T-cell (primary cell): ENCODE data around the gene PET100. TPM values are rescaled to one million over a fixed set of nuclear protein-coding genes. Genes with fewer than 3 reads are reported as not detected.

Experiments used
- ATAC-seq, 4 experiments: fragments of 200-7000 bp in 3 of 4; fragments of 150-1000 bp in 1 of 4; cut with Tn5 transposase; replicated peaks in 1 of 4; 1 replicate in 3 of 4; 2 replicates in 1 of 4; pipeline ENCODE4 v1.10.0; 2021; ENCODE audit warnings: moderate library complexity in 3 of 4, mild to moderate bottlenecking in 2 of 4, moderate number of reproducible peaks in 1 of 4
- CTCF ChIA-PET, 2 donors: fragments of 300-600 bp; sonication (Branson Sonifier 250); formaldehyde crosslinking; loops; one replicate each; lab custom pipeline; 2022; ENCODE audit warnings: antibody characterized with exemption in 2 of 2; lab: Charles Lee
- POLR2A ChIA-PET, 2 donors: fragments of 300-600 bp; sonication (Branson Sonifier 250); formaldehyde crosslinking; loops; one replicate each; lab custom pipeline; 2022; ENCODE audit warnings: antibody characterized with exemption in 2 of 2; lab: Charles Lee
- DNase-seq, 35 experiments: peaks; one replicate each; pipeline versions ENCODE4 v3.0.0 to v3.0.0-alpha.2; 2013 to 2023
- H3K27ac ChIP-seq: one replicate; pipeline ENCODE4 v1.5.1; 2013; ENCODE audit warnings: low read length
- H3K27me3 ChIP-seq, 2 experiments: replicated peaks in 1 of 2; 1 replicate in 1 of 2; 2 replicates in 1 of 2; pipeline versions ENCODE4 v1.6.1 to v1.7.0; 2013; ENCODE audit warnings: low read length in 1 of 2, mixed read lengths in 1 of 2; ENCODE audit not compliant: control insufficient read depth in 2 of 2, insufficient read depth in 2 of 2; ENCODE audit errors: extremely low read depth in 1 of 2
- H3K36me3 ChIP-seq, 2 donors: 1 replicate in 1 of 2; 2 replicates in 1 of 2; pipeline versions ENCODE4 v1.6.1 to v1.7.0; 2013; ENCODE audit warnings: low read length in 1 of 2; ENCODE audit not compliant: control insufficient read depth in 2 of 2, insufficient read depth in 1 of 2; ENCODE audit errors: extremely low read depth in 1 of 2
- H3K4me1 ChIP-seq, 2 experiments: 1 replicate in 1 of 2; 2 replicates in 1 of 2; pipeline versions ENCODE4 v1.6.1 to v1.7.0; 2013; ENCODE audit warnings: low read length in 2 of 2, mixed read lengths in 1 of 2; ENCODE audit not compliant: insufficient read depth in 2 of 2, control insufficient read depth in 1 of 2; ENCODE audit errors: extremely low read depth in 1 of 2
- H3K4me3 ChIP-seq, 2 donors: 1 replicate in 1 of 2; 2 replicates in 1 of 2; pipeline versions ENCODE4 v1.5.1 to v1.7.0; 2013; ENCODE audit warnings: mild to moderate bottlenecking in 2 of 2, low read length in 1 of 2, moderate library complexity in 1 of 2; ENCODE audit not compliant: control insufficient read depth in 1 of 2; ENCODE audit errors: extremely low read depth in 1 of 2
- H3K9me3 ChIP-seq: 2 replicates; pipeline ENCODE4 v1.7.0; 2013
- H3K27ac Mint-ChIP-seq, 2 donors: one replicate each; pipeline ENCODE4 v1.8.0; 2020 to 2021; ENCODE audit warnings: mild to moderate bottlenecking in 2 of 2, mixed read lengths in 2 of 2
- H3K27me3 Mint-ChIP-seq, 2 donors: one replicate each; pipeline ENCODE4 v1.8.0; 2021 to 2022; ENCODE audit warnings: mixed read lengths in 2 of 2
- H3K36me3 Mint-ChIP-seq: one replicate; pipeline ENCODE4 v1.8.0; 2021; ENCODE audit warnings: mixed read lengths
- H3K4me1 Mint-ChIP-seq, 3 donors: one replicate each; pipeline ENCODE4 v1.8.0; 2020 to 2022; ENCODE audit warnings: mixed read lengths in 3 of 3, mild to moderate bottlenecking in 1 of 3
- H3K4me3 Mint-ChIP-seq, 3 donors: one replicate each; pipeline ENCODE4 v1.8.0; 2020 to 2022; ENCODE audit warnings: mild to moderate bottlenecking in 3 of 3, mixed read lengths in 3 of 3, moderate library complexity in 3 of 3
- H3K9me3 Mint-ChIP-seq, 3 donors: one replicate each; pipeline ENCODE4 v1.8.0; 2020 to 2022; ENCODE audit warnings: mixed read lengths in 3 of 3
- WGBS: methylation state at CpG from one replicate; pipeline ENCODE4 v1.1.5; 2013; ENCODE audit warnings: missing lambda C conversion rate; ENCODE audit not compliant: insufficient coverage; 5-methylcytosine and 5-hydroxymethylcytosine counted together
- total RNA-seq, 35 experiments: library from RNA in 6 of 35; stranded (reverse) in 6 of 35; fragments of 120-200 nt in 1 of 35; gene quantifications; one replicate each; pipeline versions ENCODE4 v1.2.1 to v1.2.4 and lab custom pipeline; 2013 to 2026

PET100 gene
- total RNA-seq, 5 donors from 2014 or later (not counting 1 experiment from before 2014, with no cell fraction given): 105 to 139 (median 110) TPM

DNA sequence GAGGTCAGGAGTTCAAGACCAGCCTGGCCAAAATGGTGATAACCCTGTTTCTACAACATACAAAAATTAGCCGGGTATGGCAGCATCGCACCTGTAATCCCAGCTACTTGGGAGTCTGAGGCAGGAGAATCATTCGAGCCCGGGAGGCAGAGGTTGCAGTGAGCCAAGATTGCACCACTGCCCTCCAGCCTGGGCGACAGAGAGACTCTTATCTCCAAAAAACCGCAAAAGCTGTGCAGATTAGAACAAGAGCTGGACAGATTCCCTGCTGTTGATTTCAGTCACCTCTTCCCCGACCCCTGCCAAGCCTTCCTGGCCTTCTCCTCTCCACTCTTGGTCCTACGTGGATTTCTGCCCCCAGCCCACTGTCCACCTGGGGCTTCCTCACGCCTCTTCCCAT is 25.7 kb upstream of the PET100 start:
- Histone ChIP-seq H3K27me3 (peaks cover 0 to 48% of the 10 kb centered on the region in 2 experiments), H3K36me3 (no peaks in the 10 kb centered on the region), H3K4me1 (peaks cover 5 to 7% of the 10 kb centered on the region in 2 experiments), H3K27ac (no peak overlapping the region), H3K4me3 (no peak overlapping the region), H3K9me3 (no peaks in the 10 kb centered on the region)
- Mint-ChIP-seq H3K4me1 (peaks cover 0 to 11% (median 0%) of the 10 kb centered on the region in 3 donors), H3K36me3 (no peaks in the 10 kb centered on the region), H3K27me3 (peaks cover 19 to 23% of the 10 kb centered on the region in 2 donors), H3K4me3 (no peak overlapping the region), H3K9me3 (no peaks in the 10 kb centered on the region), H3K27ac (no peak overlapping the region)
- ChIA-PET CTCF (no interaction called here), POLR2A (no interaction called here)
- ATAC-seq (no peak), DNase-seq (no peak)
- WGBS: 93% methylated on average over 9 of the region's 9 CpGs

- peaks cover 0 to 47% of the 10 kb centered on the region in 2 experiments for H3K27me3 ChIP-seq
- 67% methylated on average over 8 of the region's 14 CpGs for WGBS
- Mint-ChIP-seq H3K36me3 (no peaks in the 10 kb centered on the region), H3K27ac (no peak overlapping the region), H3K4me1 (peaks cover 0 to 11% (median 0%) of the 10 kb centered on the region in 3 donors), H3K27me3 (peaks cover 18 to 23% of the 10 kb centered on the region in 2 donors), H3K4me3 (no peak overlapping the region), H3K9me3 (no peaks in the 10 kb centered on the region)
- no peaks in the 10 kb centered on the region for H3K9me3 ChIP-seq
- POLR2A ChIA-PET: interaction anchor here in 1 of 2 donors (0.6 kb wide), 1 partner anchor 15 kb away, joined by 7 read pairs; no protein-coding TSS in a partner anchor
- peak in 11 of 35 experiments; percentile 18 to 41 (median 23) for DNase-seq
- no peak overlapping the region for H3K27ac ChIP-seq
- CTCF ChIA-PET: interaction anchor here in 1 of 2 donors (0.6 kb wide), 2 partner anchors 37 to 521 kb away, joined by 4 to 5 read pairs; no protein-coding TSS in a partner anchor
- H3K4me1 ChIP-seq: peaks cover 5 to 7% of the 10 kb centered on the region in 2 experiments
- no peak overlapping the region for H3K4me3 ChIP-seq
- H3K36me3 ChIP-seq: no peaks in the 10 kb centered on the region
- peak in 2 of 4 experiments; percentile 23 to 64 for ATAC-seq
Observed at GRCh38 chr19:7605490-7606222, 23.9 kb upstream of the PET100 start.

DNA sequence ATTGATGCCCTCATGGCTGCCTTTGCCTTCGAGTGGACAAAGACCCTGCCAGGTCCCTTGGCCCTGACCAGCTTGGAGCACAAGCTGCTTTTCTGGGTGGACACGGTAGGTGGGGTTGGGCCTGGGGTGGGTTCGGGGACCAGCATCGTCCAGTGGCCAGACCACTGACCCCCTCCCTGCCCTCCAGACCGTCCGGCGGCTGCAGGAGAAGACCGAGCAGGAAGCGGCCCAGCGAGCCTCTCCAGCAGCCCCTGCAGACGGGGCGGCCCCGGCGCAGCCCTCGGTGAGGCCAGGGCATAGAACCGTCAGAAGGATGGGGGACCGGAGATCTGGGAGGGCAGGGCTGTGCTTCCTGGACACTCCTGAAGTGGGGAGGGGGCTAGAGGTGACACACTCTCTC is 23.3 kb upstream of the PET100 start:
- Histone ChIP-seq H3K9me3 (no peaks in the 10 kb centered on the region), H3K27me3 (peaks cover 0 to 47% of the 10 kb centered on the region in 2 experiments), H3K27ac (no peak overlapping the region), H3K36me3 (no peaks in the 10 kb centered on the region), H3K4me1 (peaks cover 5 to 7% of the 10 kb centered on the region in 2 experiments), H3K4me3 (no peak overlapping the region)
- no peaks in the 10 kb centered on the region for H3K9me3 Mint-ChIP-seq
- DNase-seq (no peak), ATAC-seq (no peak)
- H3K27ac Mint-ChIP-seq: no peak overlapping the region
- peaks cover 0 to 11% (median 0%) of the 10 kb centered on the region in 3 donors for H3K4me1 Mint-ChIP-seq
- H3K27me3 Mint-ChIP-seq: peaks cover 18 to 23% of the 10 kb centered on the region in 2 donors
- no peaks in the 10 kb centered on the region for H3K36me3 Mint-ChIP-seq
- ChIA-PET CTCF (interaction anchor here in 1 of 2 donors (0.6 kb wide), 2 partner anchors 38 to 522 kb away, joined by 4 to 5 read pairs; no protein-coding TSS in a partner anchor), POLR2A (interaction anchor here in 1 of 2 donors (0.6 kb wide), 1 partner anchor 14 kb away, joined by 7 read pairs; no protein-coding TSS in a partner anchor)
- 88% methylated on average over 8 of the region's 17 CpGs for WGBS
- H3K4me3 Mint-ChIP-seq: no peak overlapping the region

DNA sequence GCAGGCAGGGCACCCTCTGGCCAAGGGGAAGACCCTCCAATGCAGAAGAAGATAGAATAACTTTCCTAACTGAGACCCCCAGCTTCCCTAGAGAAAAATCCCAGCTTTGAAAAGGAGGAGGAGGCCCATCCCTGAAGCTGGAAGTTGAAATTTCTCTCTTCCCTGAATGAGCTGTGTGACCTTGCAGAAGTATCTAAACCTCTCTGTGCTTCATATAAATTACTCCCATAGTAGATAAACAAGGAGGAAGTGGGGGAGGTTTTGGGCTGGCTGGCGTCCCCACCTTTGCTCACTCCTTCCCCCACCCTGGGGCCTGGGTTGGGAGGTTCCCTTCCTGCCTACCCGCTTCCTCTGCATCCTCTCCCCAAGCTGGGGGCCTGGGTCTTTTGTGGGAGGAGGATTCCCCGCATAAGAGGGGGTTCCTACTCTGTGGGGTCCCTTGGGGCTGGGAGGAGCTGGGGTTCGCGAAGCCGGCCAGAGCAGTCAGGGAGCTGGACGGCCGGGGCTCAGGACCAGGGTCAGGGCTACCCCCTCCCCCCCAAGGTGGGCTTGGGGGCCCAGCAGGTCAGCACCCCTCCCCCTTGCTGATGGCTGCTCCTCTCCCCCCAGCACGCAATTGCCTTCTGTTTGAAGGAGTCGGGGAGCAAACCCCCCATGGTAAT is 22.2 kb upstream of the PET100 start:
- H3K4me1 Mint-ChIP-seq: peaks cover 0 to 11% (median 0%) of the 10 kb centered on the region in 3 donors
- no peak for ATAC-seq
- H3K4me3 Mint-ChIP-seq: no peak overlapping the region
- H3K9me3 Mint-ChIP-seq: no peaks in the 10 kb centered on the region
- Histone ChIP-seq H3K9me3 (no peaks in the 10 kb centered on the region), H3K4me3 (no peak overlapping the region), H3K36me3 (no peaks in the 10 kb centered on the region), H3K4me1 (peaks cover 5 to 7% of the 10 kb centered on the region in 2 experiments), H3K27ac (no peak overlapping the region), H3K27me3 (peaks cover 0 to 45% of the 10 kb centered on the region in 2 experiments)
- no peak for DNase-seq
- peaks cover 13 to 19% of the 10 kb centered on the region in 2 donors for H3K27me3 Mint-ChIP-seq
- WGBS: no CpG with 5 or more reads among the region's 10 CpGs
- no peak overlapping the region for H3K27ac Mint-ChIP-seq
- ChIA-PET POLR2A (no interaction called here), CTCF (no interaction called here)
- no peaks in the 10 kb centered on the region for H3K36me3 Mint-ChIP-seq

DNA sequence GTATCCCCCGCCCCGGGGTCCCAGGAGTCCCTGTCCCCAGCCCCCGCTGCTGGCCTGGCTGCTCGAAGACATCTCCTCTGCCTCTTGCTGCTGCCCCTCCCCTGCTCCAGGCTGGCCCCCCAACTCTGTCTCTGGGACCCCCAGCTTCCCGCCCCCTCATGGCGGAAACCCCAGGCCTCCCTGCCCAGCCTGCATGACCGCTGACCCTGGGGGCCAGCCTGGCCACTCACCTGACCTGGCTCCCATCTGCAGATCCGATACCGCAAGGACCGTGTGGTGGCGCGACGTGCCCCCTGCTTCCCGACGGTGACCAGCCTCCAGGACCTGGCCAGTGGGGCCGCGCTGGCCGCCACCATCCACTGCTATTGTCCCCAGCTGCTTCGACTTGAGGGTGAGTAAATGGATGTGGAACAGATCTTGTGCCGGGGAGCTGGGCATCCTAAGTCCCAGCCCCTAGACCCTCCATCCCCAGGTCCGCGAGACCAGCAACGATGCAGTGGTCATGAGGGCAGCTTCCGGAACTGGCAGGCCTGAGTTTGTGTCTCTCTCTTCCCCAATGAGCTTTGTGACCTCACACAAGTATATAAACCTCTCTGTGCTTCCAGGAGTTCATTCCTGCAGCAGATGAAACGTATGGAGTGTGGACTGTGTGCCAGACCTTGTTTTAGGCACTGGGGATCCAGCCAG is 21.6 kb upstream of the PET100 start:
- ATAC-seq (no peak), DNase-seq (no peak)
- Histone ChIP-seq H3K27ac (no peak overlapping the region), H3K9me3 (no peaks in the 10 kb centered on the region), H3K27me3 (peaks cover 0 to 43% of the 10 kb centered on the region in 2 experiments), H3K36me3 (no peaks in the 10 kb centered on the region), H3K4me3 (no peak overlapping the region), H3K4me1 (peaks cover 5 to 7% of the 10 kb centered on the region in 2 experiments)
- 93% methylated on average over 11 of the region's 25 CpGs for WGBS
- no peak overlapping the region for H3K27ac Mint-ChIP-seq
- H3K9me3 Mint-ChIP-seq: no peaks in the 10 kb centered on the region
- H3K4me1 Mint-ChIP-seq: peaks cover 0 to 11% (median 0%) of the 10 kb centered on the region in 3 donors
- CTCF ChIA-PET: interaction anchor here in 1 of 2 donors (0.6 kb wide), 1 partner anchor 61 kb away, joined by 3 read pairs; no protein-coding TSS in a partner anchor
- POLR2A ChIA-PET: no interaction called here
- H3K36me3 Mint-ChIP-seq: no peaks in the 10 kb centered on the region
- H3K4me3 Mint-ChIP-seq: no peak overlapping the region
- peaks cover 11 to 15% of the 10 kb centered on the region in 2 donors for H3K27me3 Mint-ChIP-seq
